ENCODE results near the gene KCNK5. TPM values are rescaled to one million over a fixed set of nuclear protein-coding genes. Genes with fewer than 3 reads are reported as not detected.

KCNK5 gene
- total RNA-seq, 1 donor from 2014 or later, result 42.6 TPM

GRCh38 chr6:39169448-39170344 lies 59.6 kb downstream of the KCNK5 start:
- Mint-ChIP-seq H3K27ac (peak overlapping the region; percentile 48), H3K9me3 (no peaks in the 10 kb centered on the region), H3K4me3 (ENCODE audit: low read depth) (no peak overlapping the region), H3K27me3 (ENCODE audit: low read depth) (no peaks in the 10 kb centered on the region), H3K4me1 (ENCODE audit: low read depth) (peaks cover 3% of the 10 kb centered on the region), H3K36me3 (ENCODE audit: low read depth) (peaks cover 35% of the 10 kb centered on the region)
- DNase-seq (ENCODE audit: low spot score), result no peak
- intact Hi-C loops (cut with micrococcal nuclease), result loop anchor here (5.0 to 10.0 kb wide), 4 partner anchors 82 to 292 kb away; no protein-coding TSS in a partner anchor

- Mint-ChIP-seq H3K4me1 (ENCODE audit: low read depth) (peaks cover 3% of the 10 kb centered on the region), H3K9me3 (no peaks in the 10 kb centered on the region)
Measured at GRCh38 chr6:39167866-39168625, 61.2 kb downstream of the KCNK5 start.

GRCh38 chr6:39167321-39167720 lies 62.0 kb downstream of the KCNK5 start:
- Mint-ChIP-seq H3K4me3 (ENCODE audit: low read depth) (no peak overlapping the region), H3K27ac (no peak overlapping the region), H3K36me3 (ENCODE audit: low read depth) (peaks cover 23% of the 10 kb centered on the region), H3K9me3 (no peaks in the 10 kb centered on the region), H3K27me3 (ENCODE audit: low read depth) (no peaks in the 10 kb centered on the region), H3K4me1 (ENCODE audit: low read depth) (peaks cover 3% of the 10 kb centered on the region)
- intact Hi-C loops (cut with micrococcal nuclease), result loop anchor here (5.0 to 10.0 kb wide), 4 partner anchors 80 to 290 kb away; no protein-coding TSS in a partner anchor
- no peak for DNase-seq (ENCODE audit: low spot score)

More at GRCh38 chr6:39167866-39168625, 61.2 kb downstream of the KCNK5 start:
- Mint-ChIP-seq H3K27ac (no peak overlapping the region), H3K36me3 (ENCODE audit: low read depth) (peaks cover 30% of the 10 kb centered on the region), H3K27me3 (ENCODE audit: low read depth) (no peaks in the 10 kb centered on the region), H3K4me3 (ENCODE audit: low read depth) (no peak overlapping the region)
- DNase-seq (ENCODE audit: low spot score), result no peak
- intact Hi-C loops (cut with micrococcal nuclease), result loop anchor here (5.0 to 10.0 kb wide), 4 partner anchors 81 to 291 kb away; no protein-coding TSS in a partner anchor

GRCh38 chr6:39166912-39167290 lies 62.4 kb downstream of the KCNK5 start:
- Mint-ChIP-seq H3K36me3 (ENCODE audit: low read depth) (peaks cover 20% of the 10 kb centered on the region), H3K27me3 (ENCODE audit: low read depth) (no peaks in the 10 kb centered on the region)
- intact Hi-C loops (cut with micrococcal nuclease), result loop anchor here (1.0 to 10.0 kb wide), 5 partner anchors 80 to 290 kb away; no protein-coding TSS in a partner anchor

GRCh38 chr6:39166189-39166911 lies 62.9 kb downstream of the KCNK5 start:
- no peak overlapping the region for H3K27ac Mint-ChIP-seq
- intact Hi-C loops (cut with micrococcal nuclease), result loop anchor here (1.0 to 10.0 kb wide), 5 partner anchors 79 to 289 kb away; no protein-coding TSS in a partner anchor
- DNase-seq (ENCODE audit: low spot score), result peak; percentile 70
- H3K4me3 Mint-ChIP-seq (ENCODE audit: low read depth), result no peak overlapping the region
- no peaks in the 10 kb centered on the region for H3K27me3 Mint-ChIP-seq (ENCODE audit: low read depth)
- no peaks in the 10 kb centered on the region for H3K9me3 Mint-ChIP-seq
- peaks cover 16% of the 10 kb centered on the region for H3K36me3 Mint-ChIP-seq (ENCODE audit: low read depth)
- H3K4me1 Mint-ChIP-seq (ENCODE audit: low read depth), result peaks cover 3% of the 10 kb centered on the region

More at GRCh38 chr6:39166912-39167290, 62.4 kb downstream of the KCNK5 start:
- no peak for DNase-seq (ENCODE audit: low spot score)
- Mint-ChIP-seq H3K4me1 (ENCODE audit: low read depth) (peaks cover 3% of the 10 kb centered on the region), H3K4me3 (ENCODE audit: low read depth) (no peak overlapping the region), H3K27ac (no peak overlapping the region), H3K9me3 (no peaks in the 10 kb centered on the region)

GRCh38 chr6:39157511-39157910 lies 71.8 kb downstream of the KCNK5 start:
- no peaks in the 10 kb centered on the region for H3K27me3 Mint-ChIP-seq (ENCODE audit: low read depth)
- no peak overlapping the region for H3K4me3 Mint-ChIP-seq (ENCODE audit: low read depth)
- peaks cover 10% of the 10 kb centered on the region for H3K9me3 Mint-ChIP-seq
- no peak for DNase-seq (ENCODE audit: low spot score)
- H3K4me1 Mint-ChIP-seq (ENCODE audit: low read depth), result peaks cover 22% of the 10 kb centered on the region
- H3K27ac Mint-ChIP-seq, result no peak overlapping the region
- intact Hi-C loops (cut with micrococcal nuclease), result no loop called here
- H3K36me3 Mint-ChIP-seq (ENCODE audit: low read depth), result peaks cover 21% of the 10 kb centered on the region

- no peak overlapping the region for H3K27ac Mint-ChIP-seq
- intact Hi-C loops (cut with micrococcal nuclease), result no loop called here
- H3K36me3 Mint-ChIP-seq (ENCODE audit: low read depth), result peaks cover 21% of the 10 kb centered on the region
- peaks cover 10% of the 10 kb centered on the region for H3K9me3 Mint-ChIP-seq
- H3K4me1 Mint-ChIP-seq (ENCODE audit: low read depth), result peaks cover 29% of the 10 kb centered on the region
- H3K4me3 Mint-ChIP-seq (ENCODE audit: low read depth), result no peak overlapping the region
- DNase-seq (ENCODE audit: low spot score), result no peak
- no peaks in the 10 kb centered on the region for H3K27me3 Mint-ChIP-seq (ENCODE audit: low read depth)
Measured at GRCh38 chr6:39156801-39157200, 72.5 kb downstream of the KCNK5 start.

GRCh38 chr6:39154705-39155104 lies 74.6 kb downstream of the KCNK5 start:
- Mint-ChIP-seq H3K27ac (peak overlapping the region; percentile 80), H3K4me3 (ENCODE audit: low read depth) (no peak overlapping the region), H3K36me3 (ENCODE audit: low read depth) (peaks cover 13% of the 10 kb centered on the region), H3K4me1 (ENCODE audit: low read depth) (peaks cover 46% of the 10 kb centered on the region), H3K9me3 (peaks cover 3% of the 10 kb centered on the region), H3K27me3 (ENCODE audit: low read depth) (no peaks in the 10 kb centered on the region)
- intact Hi-C loops (cut with micrococcal nuclease), result loop anchor here (1.0 to 5.0 kb wide), 2 partner anchors 68 to 127 kb away; no protein-coding TSS in a partner anchor
- no peak for DNase-seq (ENCODE audit: low spot score)

GRCh38 chr6:39153766-39154397 lies 75.4 kb downstream of the KCNK5 start:
- H3K9me3 Mint-ChIP-seq, result no peaks in the 10 kb centered on the region
- peaks cover 49% of the 10 kb centered on the region for H3K4me1 Mint-ChIP-seq (ENCODE audit: low read depth)

GRCh38 chr6:39152262-39152661 lies 77.0 kb downstream of the KCNK5 start:
- Mint-ChIP-seq H3K4me3 (ENCODE audit: low read depth) (no peak overlapping the region), H3K27ac (peak overlapping the region; percentile 53), H3K36me3 (ENCODE audit: low read depth) (no peaks in the 10 kb centered on the region), H3K9me3 (no peaks in the 10 kb centered on the region), H3K4me1 (ENCODE audit: low read depth) (peaks cover 49% of the 10 kb centered on the region), H3K27me3 (ENCODE audit: low read depth) (peaks cover 2% of the 10 kb centered on the region)
- intact Hi-C loops (cut with micrococcal nuclease), result loop anchor here (2.0 to 5.0 kb wide), 2 partner anchors 77 to 125 kb away; partner anchors contain the start of gene KCNK5
- DNase-seq (ENCODE audit: low spot score), result no peak

More at GRCh38 chr6:39153766-39154397, 75.4 kb downstream of the KCNK5 start:
- Mint-ChIP-seq H3K4me3 (ENCODE audit: low read depth) (no peak overlapping the region), H3K27ac (peak overlapping the region; percentile 80), H3K36me3 (ENCODE audit: low read depth) (peaks cover 10% of the 10 kb centered on the region), H3K27me3 (ENCODE audit: low read depth) (no peaks in the 10 kb centered on the region)
- intact Hi-C loops (cut with micrococcal nuclease), result loop anchor here (1.0 to 5.0 kb wide), 5 partner anchors 39 to 127 kb away; partner anchors contain the start of genes KCNK5 and SAYSD1
- no peak for DNase-seq (ENCODE audit: low spot score)

GRCh38 chr6:39151211-39151610 lies 78.1 kb downstream of the KCNK5 start:
- Mint-ChIP-seq H3K27me3 (ENCODE audit: low read depth) (peaks cover 2% of the 10 kb centered on the region), H3K4me1 (ENCODE audit: low read depth) (peaks cover 44% of the 10 kb centered on the region), H3K9me3 (no peaks in the 10 kb centered on the region), H3K27ac (no peak overlapping the region), H3K36me3 (ENCODE audit: low read depth) (no peaks in the 10 kb centered on the region), H3K4me3 (ENCODE audit: low read depth) (no peak overlapping the region)
- intact Hi-C loops (cut with micrococcal nuclease), result loop anchor here (5.0 kb wide), 1 partner anchor 124 kb away; no protein-coding TSS in a partner anchor
- no peak for DNase-seq (ENCODE audit: low spot score)
